AG04450 (cell line): Measurements from ENCODE around the gene CHST4. TPM values are rescaled to one million over a fixed set of nuclear protein-coding genes. Genes with fewer than 3 reads are reported as not detected.

ENCODE experiments used
- CTCF ChIA-PET: fragments of 300-600, 350-600 bp; formaldehyde crosslinking; extraction: SDS; loops from one replicate; lab custom pipeline; 2022; ENCODE audit warnings: antibody characterized with exemption, inconsistent platforms; lab: Charles Lee
- POLR2A ChIA-PET: fragments of 350-600 bp; formaldehyde crosslinking; extraction: SDS; loops from one replicate; lab custom pipeline; 2021; ENCODE audit warnings: antibody characterized with exemption, inconsistent platforms; lab: Yijun Ruan, JAX
- DNase-seq: peaks from one replicate; pipeline ENCODE4 v3.0.0-alpha.2; 2011; ENCODE audit warnings: low read depth, low spot score
- H3K27ac ChIP-seq: one replicate; pipeline ENCODE4 v1.5.1; 2012; ENCODE audit warnings: low read depth, low read length, control low read depth
- H3K27me3 ChIP-seq: one replicate; pipeline ENCODE4 v1.6.0; 2012; ENCODE audit warnings: low read length; ENCODE audit not compliant: control insufficient read depth, insufficient read depth
- H3K4me3 ChIP-seq: 2 replicates; pipeline ENCODE4 v1.5.1; 2011; ENCODE audit warnings: mild to moderate bottlenecking, low read depth, low read length, control low read depth
- H3K9me3 ChIP-seq: 2 replicates; pipeline ENCODE4 v1.5.1; 2012; ENCODE audit warnings: low read length; ENCODE audit not compliant: control insufficient read depth, insufficient read depth
- polyA plus RNA-seq: library from polyadenylated mRNA; depleted of rRNA; stranded (reverse); fragments of >200 nt; gene quantifications from 2 replicates; pipeline ENCODE4 v1.2.3, GENCODE V29; 2011; rRNA removed
- small RNA-seq: library from RNA; depleted of rRNA; stranded (forward); fragments of <200 nt; gene quantifications from one replicate; pipeline ENCODE3, GENCODE V24; 2012; ENCODE audit warnings: low read depth; ENCODE audit not compliant: insufficient read length
- TF ChIP-seq, protein P1 (sequence below): IDR thresholded peaks from 2 replicates; pipeline ENCODE4 v1.5.1; 2011; ENCODE audit warnings: low read depth, low read length, control low read depth, inconsistent platforms

CHST4 gene
- polyA plus RNA-seq, 1 experiment, result not detected

DNA sequence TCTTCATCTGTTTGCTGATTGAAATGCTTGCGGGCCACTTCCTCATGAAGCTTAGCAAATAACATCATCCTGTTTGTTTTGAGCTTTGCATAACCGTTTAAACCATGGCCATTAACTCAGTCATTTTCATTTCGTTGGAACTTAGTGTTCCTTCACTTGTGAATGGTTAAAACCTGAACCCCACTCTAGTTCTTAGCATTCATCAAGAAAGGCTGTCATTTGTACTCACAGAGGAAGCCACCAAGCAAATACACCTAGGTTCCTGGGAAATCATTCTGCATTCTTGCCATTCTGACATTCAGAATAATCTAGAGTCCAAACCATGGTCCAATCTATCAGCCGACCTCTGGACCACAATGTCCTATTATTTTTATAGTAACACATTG lies 59.1 kb downstream of the CHST4 start:
- TF ChIP-seq, protein P1, sequence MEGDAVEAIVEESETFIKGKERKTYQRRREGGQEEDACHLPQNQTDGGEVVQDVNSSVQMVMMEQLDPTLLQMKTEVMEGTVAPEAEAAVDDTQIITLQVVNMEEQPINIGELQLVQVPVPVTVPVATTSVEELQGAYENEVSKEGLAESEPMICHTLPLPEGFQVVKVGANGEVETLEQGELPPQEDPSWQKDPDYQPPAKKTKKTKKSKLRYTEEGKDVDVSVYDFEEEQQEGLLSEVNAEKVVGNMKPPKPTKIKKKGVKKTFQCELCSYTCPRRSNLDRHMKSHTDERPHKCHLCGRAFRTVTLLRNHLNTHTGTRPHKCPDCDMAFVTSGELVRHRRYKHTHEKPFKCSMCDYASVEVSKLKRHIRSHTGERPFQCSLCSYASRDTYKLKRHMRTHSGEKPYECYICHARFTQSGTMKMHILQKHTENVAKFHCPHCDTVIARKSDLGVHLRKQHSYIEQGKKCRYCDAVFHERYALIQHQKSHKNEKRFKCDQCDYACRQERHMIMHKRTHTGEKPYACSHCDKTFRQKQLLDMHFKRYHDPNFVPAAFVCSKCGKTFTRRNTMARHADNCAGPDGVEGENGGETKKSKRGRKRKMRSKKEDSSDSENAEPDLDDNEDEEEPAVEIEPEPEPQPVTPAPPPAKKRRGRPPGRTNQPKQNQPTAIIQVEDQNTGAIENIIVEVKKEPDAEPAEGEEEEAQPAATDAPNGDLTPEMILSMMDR, result no peak
- no peak overlapping the region for H3K27ac ChIP-seq
- H3K27me3 ChIP-seq, result no peaks in the 10 kb centered on the region
- ChIA-PET POLR2A (no interaction called here), CTCF (interaction anchor here (4.1 kb wide), 1 partner anchor 26 kb away, joined by 13 read pairs; no protein-coding TSS in a partner anchor)
- DNase-seq, result no peak
- no peak overlapping the region for H3K4me3 ChIP-seq
- no peaks in the 10 kb centered on the region for H3K9me3 ChIP-seq

Small RNAs within 50 kb of the gene (small RNA-seq; reads per million reads assigned to genes)
- not detected for gene RNU6-1061P

Other genes starting within 250 kb of the CHST4 start
- 21.8 and 32.7 TPM in 2 replicates for gene CMTR2, start 237.0 kb upstream of the CHST4 start, polyA plus RNA-seq
- gene CALB2, start 167.7 kb upstream of the CHST4 start, polyA plus RNA-seq, result 2.9 and 3.0 TPM in 2 replicates
- not detected in 2 replicates for gene TLE7, start 84.4 kb upstream of the CHST4 start, polyA plus RNA-seq
- gene ZNF23, start 64.2 kb upstream of the CHST4 start, polyA plus RNA-seq, result 11.9 and 14.8 TPM in 2 replicates
- gene ZNF19, start 37.1 kb upstream of the CHST4 start, polyA plus RNA-seq, result 1.9 and 2.0 TPM in 2 replicates
- gene TAT, start 50.7 kb downstream of the CHST4 start, polyA plus RNA-seq, result not detected in 2 replicates
- gene MARVELD3, start 99.8 kb downstream of the CHST4 start, polyA plus RNA-seq, result not detected in 2 replicates
- gene PHLPP2, start 198.3 kb downstream of the CHST4 start, polyA plus RNA-seq, result 8.5 and 10.3 TPM in 2 replicates